NCI-H187 (cell line): ENCODE measurements around the gene SH2D3A.

Source experiments
- DNase-seq, 2 experiments: peaks; one replicate each; lab custom pipeline; 2025; lab: John Stamatoyannopoulos, UW

SH2D3A gene

DNA sequence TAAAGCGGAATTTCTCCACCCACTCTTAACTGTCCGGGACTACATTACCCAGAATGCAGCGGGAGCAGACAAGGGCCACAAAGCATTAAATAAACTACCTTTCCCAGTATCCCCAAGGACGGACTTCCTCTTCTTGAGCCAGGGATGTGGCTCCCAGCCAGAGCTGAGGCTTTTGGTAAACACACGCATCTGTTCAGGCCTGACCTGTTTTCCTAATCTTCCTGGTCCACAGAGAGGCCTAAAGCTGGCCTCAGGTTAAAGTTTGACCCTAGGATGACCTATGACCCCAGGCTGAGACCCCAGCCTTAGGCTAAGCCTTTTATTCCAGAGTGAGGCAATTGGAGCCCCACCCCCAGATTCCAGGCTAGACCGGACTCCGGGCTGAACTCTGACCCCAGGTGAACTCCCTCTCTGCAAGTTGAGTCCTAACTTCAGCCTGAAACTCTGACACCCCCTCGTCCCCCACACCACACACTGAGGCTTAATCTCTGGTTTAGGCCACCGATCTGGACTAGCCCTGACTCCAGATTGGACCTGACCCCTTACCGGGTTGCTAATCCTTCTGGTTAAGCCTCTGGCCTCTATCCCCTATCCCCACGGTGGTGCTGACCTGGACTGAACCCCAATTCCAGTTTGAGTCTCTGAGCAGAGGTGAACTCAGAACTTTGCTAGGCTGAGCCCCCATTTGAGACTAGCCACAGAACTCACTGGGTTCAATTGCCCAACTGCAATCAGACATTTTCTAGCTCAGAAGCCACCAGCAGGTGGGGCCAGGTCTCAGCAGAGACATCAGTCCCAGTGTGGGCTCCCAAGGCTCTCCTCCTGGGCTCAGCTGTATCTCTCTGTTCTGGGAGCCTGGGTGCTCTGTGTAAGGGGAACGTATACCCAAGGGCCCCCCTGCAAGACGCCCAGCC, 29.1 kb downstream of the SH2D3A start:
- no peak for DNase-seq

DNA sequence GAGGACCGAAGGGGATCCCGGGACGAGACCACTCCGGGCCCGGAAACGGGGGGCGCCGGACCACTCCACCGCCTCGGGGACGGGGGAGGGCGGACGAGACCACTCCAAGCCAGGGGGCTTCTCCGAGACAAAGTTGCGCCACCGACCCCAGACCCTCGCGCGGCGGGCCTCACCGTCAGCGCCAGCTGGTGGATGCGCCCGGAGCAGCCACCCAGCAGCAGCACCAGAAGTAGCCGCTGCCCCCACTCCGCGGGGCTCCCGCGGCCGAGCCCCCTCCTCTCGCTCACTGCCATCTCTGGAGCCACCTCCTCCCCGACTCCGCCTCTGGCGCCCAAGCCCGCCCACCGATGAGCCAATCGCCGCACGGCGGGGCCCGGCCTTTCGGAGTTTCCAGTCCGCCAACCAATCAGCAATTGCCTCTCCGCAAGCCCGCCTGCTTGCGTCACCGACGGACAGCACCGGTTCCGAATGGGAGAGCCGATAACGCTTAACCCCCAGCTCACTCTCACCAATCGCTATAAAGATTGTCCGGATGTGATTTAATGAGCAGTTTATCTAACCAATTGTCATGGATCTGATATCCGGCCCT, 29.9 kb downstream of the SH2D3A start, which contains the start of gene GPR108:
GPR108 (minus strand) TSS at position 297 of the 589 bp plus-strand sequence; CDS start at position 293, 4 bp downstream.
- DNase-seq = peak; percentile 14 to 67

DNA sequence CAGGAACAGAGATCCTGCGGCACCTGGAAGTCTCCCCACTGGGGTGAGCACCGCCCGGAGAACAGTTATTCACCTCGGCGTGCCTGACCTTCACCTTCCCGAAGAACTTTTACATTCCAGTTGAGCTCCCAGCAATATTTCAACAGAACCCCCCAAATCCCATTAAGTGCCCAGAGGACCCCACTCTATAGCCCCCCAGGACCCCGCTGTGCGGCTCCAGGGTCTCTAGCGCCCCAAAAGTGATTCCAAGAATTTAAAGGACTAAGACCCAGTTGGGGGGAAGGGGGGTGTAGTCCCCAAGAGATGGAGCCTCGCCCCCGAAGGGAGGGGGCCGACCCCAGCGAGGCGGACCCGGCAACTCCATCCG, 30.3 kb downstream of the SH2D3A start:
- no peak for DNase-seq

DNA sequence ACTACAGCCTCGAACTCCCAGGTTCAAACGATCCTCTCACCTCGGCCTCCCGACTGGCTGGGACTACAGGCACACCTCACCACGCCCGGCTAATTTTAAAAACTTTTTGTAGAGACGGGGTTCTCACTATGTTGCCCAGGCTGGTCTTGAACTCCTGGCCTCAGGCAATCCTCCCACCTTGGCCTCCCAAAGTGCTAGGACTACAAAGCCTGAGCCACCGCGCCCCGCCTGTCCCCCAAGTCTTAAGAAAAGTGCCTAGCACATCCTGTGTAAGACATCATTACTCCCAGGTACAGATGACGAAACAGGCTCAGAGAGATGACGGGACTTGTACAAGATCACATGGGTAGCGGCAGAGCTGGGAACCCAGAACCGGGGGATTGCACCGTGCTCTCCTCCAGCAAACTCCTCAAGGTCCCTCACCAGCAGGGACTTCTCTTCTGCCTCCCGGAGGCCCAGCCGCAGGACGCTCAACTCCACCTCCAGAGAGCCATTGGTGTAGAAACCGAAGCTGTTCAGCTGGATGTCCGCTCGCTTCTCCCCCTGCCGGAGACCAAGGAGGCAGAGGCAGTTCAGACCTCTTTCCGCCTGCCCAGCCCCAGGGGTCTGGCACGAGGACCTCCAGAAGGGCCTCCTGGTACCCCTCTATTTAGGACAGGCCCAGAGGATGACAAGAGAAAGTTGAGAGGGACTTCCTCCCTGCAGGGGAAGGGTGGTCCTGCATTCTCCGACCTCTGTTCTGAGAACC, 30.9 kb downstream of the SH2D3A start:
- DNase-seq = no peak

- DNase-seq = no peak
These were observed 31.9 kb downstream of the SH2D3A start for GRCh38 chr19:6735181-6735911.

- DNase-seq = no peak
These were observed 33.0 kb downstream of the SH2D3A start for GRCh38 chr19:6734096-6734696.

DNA sequence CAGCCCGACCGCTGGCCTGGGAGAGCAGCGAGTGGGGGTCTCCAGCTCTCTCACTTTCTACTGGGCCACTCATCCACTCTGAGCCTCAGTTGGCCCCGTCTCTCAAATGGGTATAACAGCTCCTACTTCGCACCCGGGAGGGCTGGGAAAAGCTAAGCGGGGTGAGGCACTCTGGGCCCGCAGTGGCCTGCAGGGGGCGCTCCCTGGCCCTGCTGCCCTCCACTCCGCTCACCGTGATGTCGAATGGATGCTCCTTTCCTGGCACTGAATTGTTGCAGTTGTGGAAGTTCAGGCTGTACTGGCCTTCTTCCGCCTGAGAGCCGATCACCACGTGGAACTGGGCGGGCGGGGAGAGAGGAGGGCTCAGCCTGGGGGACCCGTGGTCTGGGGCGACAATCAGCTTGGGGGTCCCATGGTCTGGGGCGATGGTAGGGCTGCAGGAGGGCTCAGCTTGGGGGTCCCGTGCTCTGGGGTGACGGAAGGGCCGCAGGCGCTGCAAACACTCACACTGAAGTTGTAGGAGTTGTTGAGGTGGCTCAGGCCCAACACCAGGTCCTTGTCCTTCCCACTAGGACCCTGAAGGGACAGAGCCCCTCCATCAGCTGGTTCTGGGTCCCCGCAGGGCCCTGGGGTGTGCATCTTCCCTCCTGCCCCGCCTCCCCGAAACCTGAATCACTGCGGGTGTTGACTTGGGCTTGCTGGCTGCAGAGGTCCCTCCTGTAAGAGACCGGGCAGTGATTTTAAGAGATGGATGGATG, 33.7 kb downstream of the SH2D3A start:
- no peak for DNase-seq

GRCh38 chr19:6732803-6733337, 34.4 kb downstream of the SH2D3A start:
- no peak for DNase-seq

- no peak for DNase-seq
These were observed 35.4 kb downstream of the SH2D3A start for GRCh38 chr19:6731822-6732221.

- DNase-seq = no peak
These were observed 36.1 kb downstream of the SH2D3A start for GRCh38 chr19:6730941-6731670.

DNA sequence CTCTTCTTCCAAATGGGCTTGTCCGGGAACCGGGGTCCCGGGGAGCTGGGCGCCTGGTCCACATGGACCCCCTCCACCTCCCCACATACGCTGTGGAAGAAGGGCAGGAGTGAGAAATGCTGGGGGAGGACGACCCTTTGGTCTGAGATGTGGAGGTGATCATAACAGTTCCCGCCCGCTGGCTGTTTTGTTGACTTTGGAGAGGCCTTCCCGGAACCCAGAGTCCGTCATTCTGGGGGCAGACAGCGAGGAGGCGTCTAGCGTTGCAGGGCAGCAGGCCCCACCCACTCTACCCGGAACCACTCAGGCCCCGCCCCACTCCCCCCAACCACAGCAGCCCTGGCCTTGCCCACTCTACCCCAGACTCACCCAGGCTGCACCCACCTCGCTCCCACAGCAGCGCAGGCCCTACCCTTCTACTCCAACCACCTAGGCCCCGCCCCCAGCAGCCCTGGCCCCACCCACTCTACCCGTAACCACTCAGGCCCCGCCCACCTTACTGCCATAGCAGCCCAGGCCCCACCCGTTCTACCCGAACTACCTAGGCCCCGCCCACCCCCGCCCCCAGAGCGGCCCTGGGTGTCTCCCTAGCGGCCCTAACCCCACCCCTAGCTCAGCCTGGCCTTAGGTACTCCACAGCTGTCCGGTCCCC, 37.0 kb downstream of the SH2D3A start:
- no peak for DNase-seq

DNA sequence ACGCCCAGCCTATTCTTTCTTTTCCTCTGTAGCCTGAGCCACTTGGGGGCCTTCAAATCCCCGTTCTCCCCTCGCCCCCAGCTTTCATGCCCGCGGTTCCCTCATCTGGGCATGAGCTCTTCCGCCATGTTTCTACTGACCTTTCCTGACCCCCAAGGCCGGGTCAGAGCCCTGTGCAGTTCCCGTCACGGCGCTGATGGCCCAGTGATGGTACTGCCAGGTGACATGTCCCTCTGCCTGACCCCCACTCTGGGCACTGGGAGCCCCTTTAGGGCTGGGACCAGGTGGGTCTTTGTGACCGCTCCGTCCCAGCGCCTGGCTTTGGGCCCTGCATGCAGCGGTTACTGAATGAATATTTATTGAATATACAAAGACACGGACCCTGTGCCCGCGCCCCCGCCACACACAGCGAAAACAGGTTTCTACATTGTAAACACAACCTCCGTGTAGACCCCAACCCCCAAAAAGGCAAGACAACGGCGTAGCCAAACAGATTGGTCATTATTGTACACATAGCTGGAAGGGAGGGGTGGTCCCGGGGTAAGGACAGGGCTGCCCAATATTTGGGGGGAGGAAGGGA, 37.6 kb downstream of the SH2D3A start:
- no peak for DNase-seq

- no peak for DNase-seq
These were observed 38.9 kb downstream of the SH2D3A start for GRCh38 chr19:6728346-6728745.

- no peak for DNase-seq
These were observed 41.6 kb downstream of the SH2D3A start for GRCh38 chr19:6725513-6726231.

- no peak for DNase-seq
These were observed 42.4 kb downstream of the SH2D3A start for GRCh38 chr19:6724631-6725492.

GRCh38 chr19:6723738-6724137, 43.5 kb downstream of the SH2D3A start:
- no peak for DNase-seq

GRCh38 chr19:6723108-6723618, 44.1 kb downstream of the SH2D3A start:
- no peak for DNase-seq
